NCI-H82 treated with DMSO at 0.1 percent for 48 hours (cell line): ENCODE measurements around the gene ABCC11.
"Not testable (repeated sequence)": the region's sequence is repeated elsewhere in the genome, so short reads cannot be mapped to it uniquely, and the experiment has no call there.

ENCODE experiments used
- DNase-seq: peaks from one replicate; lab custom pipeline; 2025; ENCODE audit not compliant: unreplicated experiment; lab: John Stamatoyannopoulos, UW

ABCC11 gene

GRCh38 chr16:48250520-48251278 lies 3.4 kb upstream of the ABCC11 start:
- DNase-seq = no peak

GRCh38 chr16:48246066-48246465 lies 1.3 kb downstream of the ABCC11 start:
- DNase-seq = no peak

GRCh38 chr16:48244863-48245195 lies 2.5 kb downstream of the ABCC11 start:
- DNase-seq = no peak

GRCh38 chr16:48244080-48244862 lies 3.1 kb downstream of the ABCC11 start, which contains the start of gene LONP2:
LONP2 (plus strand) TSS chr16:48244300; CDS start chr16:48244389, 89 bp downstream.
- DNase-seq = peak; percentile 56

GRCh38 chr16:48240147-48240546 lies 7.2 kb downstream of the ABCC11 start:
- DNase-seq = not testable (repeated sequence)

- no peak for DNase-seq
These were observed 11.1 kb downstream of the ABCC11 start for GRCh38 chr16:48236286-48236685.

GRCh38 chr16:48235556-48236136 lies 11.7 kb downstream of the ABCC11 start:
- no peak for DNase-seq

GRCh38 chr16:48235058-48235555 lies 12.2 kb downstream of the ABCC11 start:
- no peak for DNase-seq

- DNase-seq = no peak
These were observed 12.7 kb downstream of the ABCC11 start for GRCh38 chr16:48234630-48235029.

- no peak for DNase-seq
These were observed 14.8 kb downstream of the ABCC11 start for GRCh38 chr16:48232493-48233040.

- no peak for DNase-seq
These were observed 15.4 kb downstream of the ABCC11 start for GRCh38 chr16:48231727-48232492.

- DNase-seq = no peak
These were observed 21.9 kb downstream of the ABCC11 start for GRCh38 chr16:48225456-48225855.

GRCh38 chr16:48223490-48223889 lies 23.8 kb downstream of the ABCC11 start:
- no peak for DNase-seq

GRCh38 chr16:48220891-48221290 lies 26.4 kb downstream of the ABCC11 start:
- DNase-seq = no peak

- no peak for DNase-seq
These were observed 28.9 kb downstream of the ABCC11 start for GRCh38 chr16:48218473-48218872.

- no peak for DNase-seq
These were observed 29.6 kb downstream of the ABCC11 start for GRCh38 chr16:48217708-48218107.

GRCh38 chr16:48215738-48216137 lies 31.6 kb downstream of the ABCC11 start:
- DNase-seq = no peak

GRCh38 chr16:48212033-48212432 lies 35.3 kb downstream of the ABCC11 start:
- DNase-seq = no peak

GRCh38 chr16:48210747-48211146 lies 36.6 kb downstream of the ABCC11 start:
- DNase-seq = no peak

- no peak for DNase-seq
These were observed 40.6 kb downstream of the ABCC11 start for GRCh38 chr16:48206594-48207242.
